ENCODE results near the gene SALL1. TPM values are rescaled to one million over a fixed set of nuclear protein-coding genes. Genes with fewer than 3 reads are reported as not detected.
A peak's percentile ranks its signal among the peaks of the same experiment; 100 is the strongest.

Gene SALL1
- total and polyA plus RNA-seq, 10 donors, result under 0.01 TPM; not detected in 9

DNA sequence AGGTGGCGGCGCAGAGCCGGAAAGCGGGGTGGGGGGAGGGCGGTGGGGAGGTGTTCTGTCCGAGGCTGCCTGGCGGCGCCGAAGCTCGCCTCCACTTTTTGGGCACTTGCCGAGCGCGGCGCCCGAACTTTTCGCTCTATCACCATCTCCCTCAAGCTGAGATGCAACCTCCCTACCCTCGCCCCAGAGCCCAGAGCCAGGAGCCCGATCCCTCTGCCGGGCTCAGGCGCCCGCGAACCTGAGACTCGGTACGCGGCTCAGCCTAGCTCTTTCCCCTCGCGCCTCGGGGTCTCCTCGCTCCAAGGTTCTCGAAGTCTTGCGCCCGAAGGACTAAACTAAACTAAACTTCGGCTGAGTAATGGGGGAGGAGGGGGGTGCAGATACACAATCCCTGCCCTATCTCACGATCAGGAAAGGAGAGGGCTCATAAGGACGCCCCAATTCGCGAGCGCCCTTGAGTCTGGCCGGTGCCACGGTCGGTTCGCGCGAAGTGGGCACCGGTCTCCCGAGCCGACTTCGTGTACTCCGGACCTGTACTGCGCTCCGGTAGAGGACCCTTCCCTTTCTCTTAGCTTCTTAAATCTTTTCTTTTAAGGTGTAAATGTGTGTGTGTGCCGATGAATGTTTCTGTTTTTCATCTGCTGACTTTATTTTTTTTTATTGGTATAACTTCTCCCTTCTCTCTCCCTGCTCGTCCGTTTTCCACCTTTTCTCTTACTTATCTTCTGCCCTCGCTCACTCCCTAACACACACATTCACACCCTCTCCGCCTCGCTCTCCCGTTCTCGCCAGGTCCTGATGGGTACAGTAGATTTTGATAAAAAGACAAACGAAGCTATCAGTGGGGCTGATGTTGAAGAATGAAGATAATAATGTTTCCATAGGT, 1.9 kb upstream of the SALL1 start:
- TF ChIP-seq POLR2A (IDR thresholded peaks at IDR 0.05) (no peak), POLR2AphosphoS5 (IDR thresholded peaks at IDR 0.05) (no peak)
- TF ChIP-seq, protein P1, sequence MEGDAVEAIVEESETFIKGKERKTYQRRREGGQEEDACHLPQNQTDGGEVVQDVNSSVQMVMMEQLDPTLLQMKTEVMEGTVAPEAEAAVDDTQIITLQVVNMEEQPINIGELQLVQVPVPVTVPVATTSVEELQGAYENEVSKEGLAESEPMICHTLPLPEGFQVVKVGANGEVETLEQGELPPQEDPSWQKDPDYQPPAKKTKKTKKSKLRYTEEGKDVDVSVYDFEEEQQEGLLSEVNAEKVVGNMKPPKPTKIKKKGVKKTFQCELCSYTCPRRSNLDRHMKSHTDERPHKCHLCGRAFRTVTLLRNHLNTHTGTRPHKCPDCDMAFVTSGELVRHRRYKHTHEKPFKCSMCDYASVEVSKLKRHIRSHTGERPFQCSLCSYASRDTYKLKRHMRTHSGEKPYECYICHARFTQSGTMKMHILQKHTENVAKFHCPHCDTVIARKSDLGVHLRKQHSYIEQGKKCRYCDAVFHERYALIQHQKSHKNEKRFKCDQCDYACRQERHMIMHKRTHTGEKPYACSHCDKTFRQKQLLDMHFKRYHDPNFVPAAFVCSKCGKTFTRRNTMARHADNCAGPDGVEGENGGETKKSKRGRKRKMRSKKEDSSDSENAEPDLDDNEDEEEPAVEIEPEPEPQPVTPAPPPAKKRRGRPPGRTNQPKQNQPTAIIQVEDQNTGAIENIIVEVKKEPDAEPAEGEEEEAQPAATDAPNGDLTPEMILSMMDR (IDR thresholded peaks at IDR 0.05 in 8 of 11, conservative IDR thresholded peaks at IDR 0.05 in 3 of 11), result no peak
- DNase-seq, result no peak
- Histone ChIP-seq H3K4me1 (peaks cover 3 to 64% (median 35%) of the 10 kb centered on the region in 6 donors), H3K9me3 (peaks cover 0 to 29% (median 0%) of the 10 kb centered on the region in 8 donors), H3K27me3 (replicated peaks in 1 of 7) (peaks cover 0 to 100% (median 97%) of the 10 kb centered on the region in 7 donors), H3K27ac (no peak overlapping the region), H3K4me3 (peak overlapping the region in 7 of 8 donors; percentile 2 to 56 (median 25)), H3K36me3 (no peaks in the 10 kb centered on the region)
- WGBS, 5 donors, result 4 to 14% (median 6%) methylated on average over 39 to 60 of the region's 60 CpGs
- intact Hi-C loops (cut with DNase I; ENCODE audit: low total_unique reads), result no loop called here

DNA sequence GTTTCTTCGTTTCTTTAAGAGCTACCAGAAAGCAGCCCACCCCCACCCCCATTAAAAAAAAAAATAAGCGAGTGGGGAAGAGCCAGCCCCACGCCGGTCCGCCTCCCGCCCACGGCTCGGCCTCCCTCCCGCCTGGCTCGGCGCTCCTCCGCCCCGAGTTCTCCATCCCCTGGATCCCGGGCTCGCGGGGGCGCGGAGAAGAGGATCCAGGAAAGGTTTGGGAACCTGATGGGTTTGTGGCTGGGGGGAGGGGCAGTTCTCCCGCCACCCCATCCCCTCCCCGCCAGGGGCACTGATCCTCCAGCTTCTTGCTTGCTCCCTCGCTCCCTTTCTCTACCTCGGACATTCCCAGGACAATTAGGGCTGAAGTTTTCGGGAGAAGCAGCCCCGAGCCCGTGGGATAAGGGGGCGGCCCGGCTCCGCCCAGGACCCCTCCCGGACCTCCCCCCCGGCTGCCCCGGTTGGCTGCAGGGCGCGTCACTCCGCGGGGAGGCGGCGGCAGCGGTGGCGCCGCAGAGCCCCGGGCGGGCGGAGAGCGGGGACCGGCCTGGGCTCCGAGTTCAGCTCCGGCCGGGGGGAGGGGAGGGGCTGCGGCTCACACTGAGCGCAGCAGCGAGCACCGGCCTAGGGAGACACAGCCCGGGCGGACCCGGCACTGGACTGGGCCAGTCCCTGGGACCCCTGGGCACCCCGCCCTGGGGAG, 1.0 kb upstream of the SALL1 start:
- H3K27ac ChIP-seq, result no peak overlapping the region
- intact Hi-C loops (cut with DNase I; ENCODE audit: low total_unique reads), result no loop called here
- H3K36me3 ChIP-seq, result no peaks in the 10 kb centered on the region
- H3K9me3 ChIP-seq, result peaks cover 0 to 29% (median 0%) of the 10 kb centered on the region in 8 donors
- TF ChIP-seq POLR2A (IDR thresholded peaks at IDR 0.05), result no peak
- no peak for TF ChIP-seq POLR2AphosphoS5 (IDR thresholded peaks at IDR 0.05)
- TF ChIP-seq, protein P1 (IDR thresholded peaks at IDR 0.05 in 8 of 11, conservative IDR thresholded peaks at IDR 0.05 in 3 of 11), result no peak
- DNase-seq, result no peak
- peaks cover 3 to 64% (median 35%) of the 10 kb centered on the region in 6 donors for H3K4me1 ChIP-seq
- H3K27me3 ChIP-seq (replicated peaks in 1 of 7), result peaks cover 0 to 99% (median 94%) of the 10 kb centered on the region in 7 donors
- 1 to 4% (median 3%) methylated on average over 21 to 56 of the region's 56 CpGs for WGBS, 5 donors
- H3K4me3 ChIP-seq, result peak overlapping the region in 6 of 8 donors; percentile 11 to 56 (median 26)

DNA sequence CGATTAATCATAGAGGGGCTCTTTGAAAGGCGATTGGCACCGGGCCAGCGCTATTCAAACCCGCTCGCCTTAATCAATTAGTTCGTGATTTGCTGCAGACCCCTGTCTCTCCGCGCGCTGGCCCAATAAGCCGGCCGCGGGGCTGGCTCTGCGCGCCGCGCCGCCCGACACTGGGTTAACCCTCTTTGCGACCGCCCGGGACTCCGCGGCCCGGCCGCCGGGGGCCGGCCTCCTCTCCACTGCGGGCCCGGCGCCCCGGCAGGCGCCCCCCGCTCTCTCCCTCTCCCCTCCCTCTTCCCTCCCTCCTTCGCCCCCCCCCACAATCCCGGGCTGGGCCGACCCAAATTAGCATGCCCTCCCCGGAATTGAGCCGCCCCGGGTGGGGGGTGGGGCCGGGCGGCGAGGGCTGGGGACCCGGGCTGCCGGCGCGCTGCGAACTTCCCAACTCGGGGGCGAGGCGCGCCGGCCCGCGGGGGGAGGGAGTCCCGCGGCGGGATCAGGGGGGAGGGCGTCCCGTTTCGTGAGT, 428 bp upstream of the SALL1 start:
- intact Hi-C loops (cut with DNase I; ENCODE audit: low total_unique reads), result no loop called here
- peak overlapping the region in 6 of 8 donors; percentile 11 to 56 (median 26) for H3K4me3 ChIP-seq
- no peak overlapping the region for H3K27ac ChIP-seq
- no peak for DNase-seq
- peaks cover 0 to 29% (median 0%) of the 10 kb centered on the region in 8 donors for H3K9me3 ChIP-seq
- H3K36me3 ChIP-seq, result no peaks in the 10 kb centered on the region
- 1 to 7% (median 2%) methylated on average over 27 to 61 of the region's 61 CpGs for WGBS, 5 donors
- no peak for TF ChIP-seq POLR2AphosphoS5 (IDR thresholded peaks at IDR 0.05)
- no peak for TF ChIP-seq POLR2A (IDR thresholded peaks at IDR 0.05)
- TF ChIP-seq, protein P1 (IDR thresholded peaks at IDR 0.05 in 8 of 11, conservative IDR thresholded peaks at IDR 0.05 in 3 of 11), result no peak
- H3K4me1 ChIP-seq, result peaks cover 3 to 63% (median 35%) of the 10 kb centered on the region in 6 donors
- H3K27me3 ChIP-seq (replicated peaks in 1 of 7), result peaks cover 0 to 99% (median 88%) of the 10 kb centered on the region in 7 donors
